ENCODE measurements around the gene GOT1. TPM values are rescaled to one million over a fixed set of nuclear protein-coding genes. Genes with fewer than 3 reads are reported as not detected.

Gene GOT1
- total and polyA plus RNA-seq, 2 donors (not counting 3 experiments of a cell fraction or from before 2014, with no cell fraction given): 14.4 to 36.3 TPM

- no peak overlapping the region for H3K9ac ChIP-seq (replicated peaks; ENCODE audit: extremely low read depth, insufficient read depth, low read length)
- dilution Hi-C loops (cut with MboI; ENCODE audit: extremely low pct_ligation_motif_present, low sequenced_read_pairs) (no loop called here), intact Hi-C loops (cut with micrococcal nuclease) (loop anchor here (5.0 to 10.0 kb wide), 2 partner anchors 157 to 925 kb away; no protein-coding TSS in a partner anchor)
- FAIRE-seq: no peak
- H3K9me3 ChIP-seq (replicated peaks; ENCODE audit: control insufficient read depth, insufficient read depth, low read length): no peaks in the 10 kb centered on the region
- TF ChIP-seq GATA2 (IDR thresholded peaks at IDR 0.05; ENCODE audit: insufficient read depth, insufficient read length, low read depth, low read length): no peak
- no peak for TF ChIP-seq POLR2AphosphoS5 (IDR thresholded peaks at IDR 0.05; ENCODE audit: insufficient read depth, low read depth, low read length)
- no peak for TF ChIP-seq POLR2A (IDR thresholded peaks at IDR 0.05; ENCODE audit: low read depth, low read length)
- TF ChIP-seq CTCF (IDR thresholded peaks at IDR 0.05; ENCODE audit: extremely low read depth in 1 of 2, insufficient read depth in 1 of 2, low read depth in 1 of 2, low read length in 2 of 2): no peak
- TF ChIP-seq JUN (IDR thresholded peaks at IDR 0.05; ENCODE audit: borderline replicate concordance, insufficient read depth, insufficient read length, low read depth): no peak
- TF ChIP-seq MYC (IDR thresholded peaks at IDR 0.05; ENCODE audit: low read depth, low read length): no peak
- TF ChIP-seq EZH2 (IDR thresholded peaks at IDR 0.05; ENCODE audit: borderline replicate concordance, low read depth, low read length, severe bottlenecking): no peak
- TF ChIP-seq MAX (IDR thresholded peaks at IDR 0.05; ENCODE audit: insufficient read depth, insufficient read length): no peak
- no peak for DNase-seq (ENCODE audit: low read depth, low spot score)
- H3K4me2 ChIP-seq (ENCODE audit: insufficient read depth, low read length): no peak overlapping the region
- H2AFZ ChIP-seq (ENCODE audit: low read depth, low read length): no peak overlapping the region
- BruUV-seq (replicated peaks): no TSS peak
- H3K36me3 ChIP-seq (ENCODE audit: control insufficient read depth in 2 of 2, extremely low read depth in 1 of 2, insufficient read depth in 2 of 2, low read length in 2 of 2): no peaks in the 10 kb centered on the region
- peaks cover 11% of the 10 kb centered on the region for H3K4me1 ChIP-seq (ENCODE audit: control insufficient read depth, extremely low read depth, insufficient read depth, low read length)
- no peak overlapping the region for H3K4me3 ChIP-seq (replicated peaks in 1 of 3; ENCODE audit: insufficient read depth in 1 of 3, low read depth in 1 of 3, low read length in 3 of 3)
- H3K9me1 ChIP-seq (replicated peaks; ENCODE audit: control insufficient read depth, extremely low read depth, insufficient read depth, low read length): no peaks in the 10 kb centered on the region
- peaks cover 15 to 19% of the 10 kb centered on the region in 2 experiments for H3K27me3 ChIP-seq (ENCODE audit: control insufficient read depth in 2 of 2, insufficient read depth in 2 of 2, low read length in 2 of 2)
- no peak overlapping the region for H3K27ac ChIP-seq (ENCODE audit: insufficient read depth, low read depth, low read length)
- POLR2A ChIA-PET: no interaction called here
- H4K20me1 ChIP-seq (replicated peaks; ENCODE audit: control insufficient read depth, extremely low read depth, insufficient read depth, low read length): no peaks in the 10 kb centered on the region
- CTCF ChIA-PET: interaction anchor here (6.8 kb wide), 1 partner anchor 43 kb away, joined by 151 read pairs; the partner anchor contains the start of gene GOT1
- no peaks in the 10 kb centered on the region for H3K79me2 ChIP-seq (ENCODE audit: control insufficient read depth, insufficient read depth, low read length)
Observed at GRCh38 chr10:99389729-99390480, 40.5 kb downstream of the GOT1 start.

Data from endothelial cell of umbilical vein (primary cell).